Measurements from ENCODE around the gene HOXD3.

Gene HOXD3

DNA sequence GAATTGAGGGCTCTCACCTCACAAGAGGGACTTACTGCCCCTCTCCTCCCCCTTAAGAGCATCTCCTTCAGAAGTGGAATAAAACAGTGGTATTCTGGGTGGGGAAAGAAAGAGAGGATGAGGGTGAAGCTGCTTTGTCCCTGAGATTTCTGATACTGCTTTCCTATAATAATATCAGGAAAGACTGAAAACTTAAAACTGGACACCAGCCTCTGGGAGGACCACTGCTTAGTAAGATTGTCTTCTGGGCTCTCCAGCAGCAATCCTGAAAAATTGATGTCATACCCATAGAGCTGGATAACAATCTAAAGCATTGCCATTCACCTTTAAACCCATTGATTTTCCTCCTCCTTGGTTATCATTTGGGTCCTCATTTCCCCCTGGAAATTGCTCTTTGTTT is 10.5 kb upstream of the HOXD3 start:
- no peak for TF ChIP-seq NFIC (IDR thresholded peaks at IDR 0.05)
- TF ChIP-seq CREB1 (IDR thresholded peaks at IDR 0.05; ENCODE audit: low read depth): no peak
- TF ChIP-seq ZBTB7A (IDR thresholded peaks at IDR 0.05; ENCODE audit: low read depth): no peak
- no peak for TF ChIP-seq YY1 (IDR thresholded peaks at IDR 0.05; ENCODE audit: low read depth)
- no peak for TF ChIP-seq TAF1 (IDR thresholded peaks at IDR 0.05; ENCODE audit: low read depth)
- no peak for TF ChIP-seq TCF12 (IDR thresholded peaks at IDR 0.05; ENCODE audit: low read depth)
- TF ChIP-seq USF1 (IDR thresholded peaks at IDR 0.05): no peak
- TF ChIP-seq, protein P1, sequence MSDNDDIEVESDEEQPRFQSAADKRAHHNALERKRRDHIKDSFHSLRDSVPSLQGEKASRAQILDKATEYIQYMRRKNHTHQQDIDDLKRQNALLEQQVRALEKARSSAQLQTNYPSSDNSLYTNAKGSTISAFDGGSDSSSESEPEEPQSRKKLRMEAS (IDR thresholded peaks at IDR 0.05): no peak
- TF ChIP-seq TEAD4 (IDR thresholded peaks at IDR 0.05): no peak
- no peak for TF ChIP-seq FOXM1 (IDR thresholded peaks at IDR 0.05; ENCODE audit: borderline replicate concordance, low read depth)
- no peak for TF ChIP-seq EGR1 (IDR thresholded peaks at IDR 0.05)

DNA sequence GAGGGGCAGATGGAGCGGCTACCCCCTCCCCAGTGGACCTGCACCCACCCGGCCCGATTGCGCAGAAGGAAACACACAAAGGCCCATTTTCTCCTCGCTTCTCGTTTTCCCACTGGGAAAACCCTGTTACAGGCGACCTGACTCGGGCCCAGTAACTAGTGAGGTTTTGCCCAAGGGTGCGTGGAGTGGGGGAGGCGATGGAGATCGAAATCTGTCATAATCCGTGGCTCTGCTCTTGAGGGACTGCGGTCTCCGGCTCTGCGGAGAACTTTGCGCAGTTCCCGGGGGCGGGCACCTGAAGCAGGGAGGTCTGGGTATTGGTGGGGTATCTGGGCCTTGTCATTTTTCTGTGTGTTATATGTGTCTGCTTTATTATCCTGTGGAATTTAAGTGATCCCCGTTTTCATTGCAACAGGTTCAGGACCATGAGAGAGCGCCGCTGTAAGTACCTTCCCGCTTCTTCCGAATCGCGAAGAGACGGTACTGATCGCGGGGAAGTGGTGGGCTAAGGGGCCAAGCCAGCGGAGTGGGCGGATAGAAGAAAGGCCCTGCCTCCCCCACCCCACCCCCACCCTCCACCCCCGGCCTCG is 9.8 kb upstream of the HOXD3 start:
- no peak for TF ChIP-seq USF1 (IDR thresholded peaks at IDR 0.05)
- no peak for TF ChIP-seq TAF1 (IDR thresholded peaks at IDR 0.05; ENCODE audit: low read depth)
- no peak for TF ChIP-seq TCF12 (IDR thresholded peaks at IDR 0.05; ENCODE audit: low read depth)
- TF ChIP-seq REST (IDR thresholded peaks at IDR 0.05; ENCODE audit: low read depth): no peak

DNA sequence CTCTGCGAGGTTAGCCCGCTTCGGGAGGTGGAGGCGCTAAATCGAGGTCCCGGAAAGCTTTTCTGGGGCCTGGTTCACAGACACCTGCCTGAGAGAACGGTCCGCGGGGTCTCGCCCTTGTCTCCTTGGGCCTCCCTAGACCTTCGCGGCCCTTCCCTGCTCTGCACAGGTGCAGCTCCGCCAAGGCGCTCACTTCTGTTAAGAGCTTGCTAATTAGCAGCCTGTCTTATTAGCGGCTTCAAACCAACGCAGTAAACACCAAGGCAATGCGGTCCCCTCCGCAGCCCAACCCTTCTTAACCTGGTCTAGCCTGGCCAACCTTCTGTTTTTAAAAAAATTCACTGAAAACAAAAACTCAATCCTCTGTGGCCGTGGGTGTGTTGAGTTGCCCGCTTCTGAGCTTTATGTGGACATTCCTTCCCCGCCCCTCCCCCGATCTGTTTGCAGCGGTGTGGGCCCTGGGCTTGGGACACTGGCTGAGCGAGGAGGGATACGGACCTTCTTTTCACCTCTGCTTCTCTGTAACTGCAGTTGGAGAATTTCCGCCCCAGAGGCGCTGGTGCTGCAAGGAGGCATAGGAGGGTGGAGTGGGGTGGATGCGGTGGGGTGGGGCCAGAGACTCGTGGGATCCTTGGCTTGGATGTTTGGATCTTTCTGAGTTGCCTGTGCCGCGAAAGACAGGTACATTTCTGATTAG is 9.2 kb upstream of the HOXD3 start:
- TF ChIP-seq RAD21 (IDR thresholded peaks at IDR 0.05; ENCODE audit: low read depth) (no peak), REST (IDR thresholded peaks at IDR 0.05; ENCODE audit: low read depth) (no peak), EP300 (IDR thresholded peaks at IDR 0.05; ENCODE audit: borderline replicate concordance) (no peak), NFIC (IDR thresholded peaks at IDR 0.05) (no peak), EGR1 (IDR thresholded peaks at IDR 0.05) (no peak), TCF12 (IDR thresholded peaks at IDR 0.05; ENCODE audit: low read depth) (no peak), TEAD4 (IDR thresholded peaks at IDR 0.05) (no peak), TAF1 (IDR thresholded peaks at IDR 0.05; ENCODE audit: low read depth) (no peak), YY1 (IDR thresholded peaks at IDR 0.05; ENCODE audit: low read depth) (no peak), ZBTB7A (IDR thresholded peaks at IDR 0.05; ENCODE audit: low read depth) (no peak), FOXM1 (IDR thresholded peaks at IDR 0.05; ENCODE audit: borderline replicate concordance, low read depth) (no peak), CEBPB (IDR thresholded peaks at IDR 0.05) (no peak), CREB1 (IDR thresholded peaks at IDR 0.05; ENCODE audit: low read depth) (no peak), USF1 (IDR thresholded peaks at IDR 0.05) (no peak)
- TF ChIP-seq, protein P1 (IDR thresholded peaks at IDR 0.05): no peak

- TF ChIP-seq USF1 (IDR thresholded peaks at IDR 0.05) (no peak), EP300 (IDR thresholded peaks at IDR 0.05; ENCODE audit: borderline replicate concordance) (no peak), NFIC (IDR thresholded peaks at IDR 0.05) (no peak), RAD21 (IDR thresholded peaks at IDR 0.05; ENCODE audit: low read depth) (no peak), EGR1 (IDR thresholded peaks at IDR 0.05) (no peak), CREB1 (IDR thresholded peaks at IDR 0.05; ENCODE audit: low read depth) (no peak), TEAD4 (IDR thresholded peaks at IDR 0.05) (no peak), REST (IDR thresholded peaks at IDR 0.05; ENCODE audit: low read depth) (no peak)
Observed at GRCh38 chr2:176148751-176149421, 8.2 kb upstream of the HOXD3 start.
